GM12873 (cell line): ENCODE measurements around the gene GARIN5B.

Experiments
- CTCF ChIP-seq: IDR thresholded peaks from 2 replicates; pipeline ENCODE4 v1.5.1; 2012; ENCODE audit warnings: low read depth, mild to moderate bottlenecking, moderate library complexity, low read length, control low read depth; ENCODE audit not compliant: insufficient read depth; ENCODE audit errors: missing control alignments

GARIN5B gene

GRCh38 chr19:55384920-55385723, 22.1 kb upstream of the GARIN5B start:
- TF ChIP-seq CTCF, result no peak

- TF ChIP-seq CTCF, result no peak
Observed at GRCh38 chr19:55384131-55384919, 21.3 kb upstream of the GARIN5B start, which contains the start of gene TMEM238. TSS of gene TMEM238 (minus strand) at chr19:55384292. CDS start at chr19:55384259, 33 bp downstream.

- TF ChIP-seq CTCF, result peak; percentile 31
Observed at GRCh38 chr19:55383279-55384130, 20.4 kb upstream of the GARIN5B start.

- TF ChIP-seq CTCF, result no peak
Observed at GRCh38 chr19:55382522-55383054, 19.5 kb upstream of the GARIN5B start.

GRCh38 chr19:55382013-55382412, 19.0 kb upstream of the GARIN5B start:
- TF ChIP-seq CTCF, result no peak

- no peak for TF ChIP-seq CTCF
Observed at GRCh38 chr19:55379174-55379573, 16.1 kb upstream of the GARIN5B start.
